ENCODE data around the gene GRK1. TPM values are rescaled to one million over a fixed set of nuclear protein-coding genes. Genes with fewer than 3 reads are reported as not detected.

GRK1 gene
- total and polyA plus RNA-seq, 2 experiments from 2014 or later: 0.17 TPM; not detected in 1

DNA sequence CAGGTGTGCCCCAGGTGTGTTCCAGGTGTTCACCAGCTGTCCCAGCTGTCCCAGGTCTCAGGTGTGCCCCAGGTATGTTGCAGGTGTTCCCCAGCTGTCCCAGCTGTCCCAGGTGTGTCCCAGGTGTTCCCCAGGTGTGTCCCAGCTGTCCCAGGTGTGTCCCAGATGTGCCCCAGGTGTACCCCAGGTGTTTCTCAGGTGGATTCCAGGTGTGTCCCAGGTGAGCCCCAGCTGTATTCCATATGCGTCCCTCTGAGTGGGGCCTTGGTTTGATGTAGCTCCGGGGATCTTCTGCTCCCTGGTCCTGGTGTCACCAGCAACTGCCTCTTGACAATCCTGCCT lies 719 bp upstream of the GRK1 start:
- no peak overlapping the region for H3K27ac ChIP-seq
- H3K4me2 ChIP-seq: no peak overlapping the region
- no peak overlapping the region for H2AFZ ChIP-seq
- 97% methylated on average over 2 of the region's 2 CpGs for WGBS (ENCODE audit: low lambda C conversion rate, missing lambda C conversion rate)
- H3K4me3 ChIP-seq: no peak overlapping the region
- no peaks in the 10 kb centered on the region for H4K20me1 ChIP-seq (ENCODE audit: insufficient read depth, poor library complexity, severe bottlenecking)
- no peaks in the 10 kb centered on the region for H3K36me3 ChIP-seq (replicated peaks; ENCODE audit: insufficient read depth, low read depth)
- H3K4me1 ChIP-seq (ENCODE audit: insufficient read depth): peaks cover 4% of the 10 kb centered on the region
- no peaks in the 10 kb centered on the region for H3K27me3 ChIP-seq
- H3K79me2 ChIP-seq: no peaks in the 10 kb centered on the region
- TF ChIP-seq CTCF (IDR thresholded peaks at IDR 0.05; ENCODE audit: poor library complexity) (no peak), EZH2 (IDR thresholded peaks at IDR 0.05; ENCODE audit: borderline replicate concordance) (no peak), EZH2phosphoT487 (IDR thresholded peaks at IDR 0.05; ENCODE audit: low read depth, severe bottlenecking, unreplicated experiment) (no peak)
- no peaks in the 10 kb centered on the region for H3K9me3 ChIP-seq (ENCODE audit: low read depth)
- H3K9me2 ChIP-seq (replicated peaks; ENCODE audit: insufficient read depth): no peaks in the 10 kb centered on the region
- DNase-seq (ENCODE audit: low spot score): no peak

DNA sequence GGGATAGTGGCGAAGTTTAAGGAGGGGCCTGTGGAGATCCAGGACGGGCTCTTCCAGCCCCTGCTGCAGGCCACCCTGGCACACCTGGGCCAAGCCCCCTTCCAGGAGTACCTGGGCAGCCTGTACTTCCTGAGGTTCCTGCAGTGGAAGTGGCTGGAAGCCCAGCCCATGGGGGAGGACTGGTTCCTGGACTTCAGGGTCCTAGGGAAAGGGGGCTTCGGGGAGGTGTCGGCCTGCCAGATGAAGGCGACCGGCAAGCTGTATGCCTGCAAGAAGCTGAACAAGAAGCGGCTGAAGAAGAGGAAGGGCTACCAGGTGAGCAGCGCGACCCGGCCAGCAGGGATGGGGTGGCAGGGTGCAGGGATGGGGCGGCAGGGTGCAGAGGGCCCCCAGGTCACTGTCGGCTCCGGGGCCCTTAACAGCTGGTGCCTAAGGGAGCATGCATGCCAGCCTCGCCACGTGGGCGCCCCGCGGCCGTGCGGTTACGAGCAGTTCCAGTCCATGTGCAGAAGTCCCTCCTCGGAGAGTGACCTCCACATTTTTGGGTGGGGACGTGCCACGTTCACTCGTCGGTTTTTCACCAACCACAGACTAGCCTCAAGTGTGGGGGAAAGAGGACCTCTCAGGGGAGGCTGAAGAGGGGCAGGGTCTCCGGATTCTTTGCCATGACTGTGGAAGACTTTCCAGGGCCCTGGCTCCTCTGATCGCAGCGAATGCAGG lies 912 bp downstream of the GRK1 start:
- TF ChIP-seq EZH2 (IDR thresholded peaks at IDR 0.05; ENCODE audit: borderline replicate concordance) (no peak), CTCF (IDR thresholded peaks at IDR 0.05; ENCODE audit: poor library complexity) (no peak), EZH2phosphoT487 (IDR thresholded peaks at IDR 0.05; ENCODE audit: low read depth, severe bottlenecking, unreplicated experiment) (no peak)

GRCh38 chr13:113668491-113668971 lies 1.5 kb downstream of the GRK1 start:
- H3K9me3 ChIP-seq (ENCODE audit: low read depth): no peaks in the 10 kb centered on the region
- H3K9me2 ChIP-seq (replicated peaks; ENCODE audit: insufficient read depth): no peaks in the 10 kb centered on the region
- H3K36me3 ChIP-seq (replicated peaks; ENCODE audit: insufficient read depth, low read depth): no peaks in the 10 kb centered on the region
- H3K79me2 ChIP-seq: no peaks in the 10 kb centered on the region
- no peak overlapping the region for H3K4me3 ChIP-seq
- no peak overlapping the region for H3K4me2 ChIP-seq
- TF ChIP-seq EZH2 (IDR thresholded peaks at IDR 0.05; ENCODE audit: borderline replicate concordance) (no peak), CTCF (IDR thresholded peaks at IDR 0.05; ENCODE audit: poor library complexity) (no peak), EZH2phosphoT487 (IDR thresholded peaks at IDR 0.05; ENCODE audit: low read depth, severe bottlenecking, unreplicated experiment) (no peak)
- 93% methylated on average over 24 of the region's 24 CpGs for WGBS (ENCODE audit: low lambda C conversion rate, missing lambda C conversion rate)
- H4K20me1 ChIP-seq (ENCODE audit: insufficient read depth, poor library complexity, severe bottlenecking): no peaks in the 10 kb centered on the region
- H3K27me3 ChIP-seq: no peaks in the 10 kb centered on the region
- no peak overlapping the region for H3K27ac ChIP-seq
- no peak for DNase-seq (ENCODE audit: low spot score)
- H2AFZ ChIP-seq: no peak overlapping the region
- peaks cover 4% of the 10 kb centered on the region for H3K4me1 ChIP-seq (ENCODE audit: insufficient read depth)

More for the DNA sequence above, 912 bp downstream of the GRK1 start:
- no peaks in the 10 kb centered on the region for H3K9me3 ChIP-seq (ENCODE audit: low read depth)
- no peak for DNase-seq (ENCODE audit: low spot score)
- H3K4me1 ChIP-seq (ENCODE audit: insufficient read depth): peaks cover 4% of the 10 kb centered on the region
- no peaks in the 10 kb centered on the region for H3K79me2 ChIP-seq
- no peak overlapping the region for H2AFZ ChIP-seq
- H3K36me3 ChIP-seq (replicated peaks; ENCODE audit: insufficient read depth, low read depth): no peaks in the 10 kb centered on the region
- WGBS (ENCODE audit: low lambda C conversion rate, missing lambda C conversion rate): 96% methylated on average over 28 of the region's 29 CpGs
- no peak overlapping the region for H3K4me2 ChIP-seq
- no peaks in the 10 kb centered on the region for H4K20me1 ChIP-seq (ENCODE audit: insufficient read depth, poor library complexity, severe bottlenecking)
- no peak overlapping the region for H3K4me3 ChIP-seq
- H3K27me3 ChIP-seq: no peaks in the 10 kb centered on the region
- H3K9me2 ChIP-seq (replicated peaks; ENCODE audit: insufficient read depth): no peaks in the 10 kb centered on the region
- no peak overlapping the region for H3K27ac ChIP-seq

Data from hepatocyte (in vitro differentiated cells).